ENCODE data around the gene CHST11. TPM values are rescaled to one million over a fixed set of nuclear protein-coding genes. Genes with fewer than 3 reads are reported as not detected.

The CHST11 gene
- total and polyA plus RNA-seq, 9 of the 15 experiments (the other 6 are each of a cell fraction or from before 2014, with no cell fraction given): 2.3 to 38.7 (median 15.0) TPM

DNA sequence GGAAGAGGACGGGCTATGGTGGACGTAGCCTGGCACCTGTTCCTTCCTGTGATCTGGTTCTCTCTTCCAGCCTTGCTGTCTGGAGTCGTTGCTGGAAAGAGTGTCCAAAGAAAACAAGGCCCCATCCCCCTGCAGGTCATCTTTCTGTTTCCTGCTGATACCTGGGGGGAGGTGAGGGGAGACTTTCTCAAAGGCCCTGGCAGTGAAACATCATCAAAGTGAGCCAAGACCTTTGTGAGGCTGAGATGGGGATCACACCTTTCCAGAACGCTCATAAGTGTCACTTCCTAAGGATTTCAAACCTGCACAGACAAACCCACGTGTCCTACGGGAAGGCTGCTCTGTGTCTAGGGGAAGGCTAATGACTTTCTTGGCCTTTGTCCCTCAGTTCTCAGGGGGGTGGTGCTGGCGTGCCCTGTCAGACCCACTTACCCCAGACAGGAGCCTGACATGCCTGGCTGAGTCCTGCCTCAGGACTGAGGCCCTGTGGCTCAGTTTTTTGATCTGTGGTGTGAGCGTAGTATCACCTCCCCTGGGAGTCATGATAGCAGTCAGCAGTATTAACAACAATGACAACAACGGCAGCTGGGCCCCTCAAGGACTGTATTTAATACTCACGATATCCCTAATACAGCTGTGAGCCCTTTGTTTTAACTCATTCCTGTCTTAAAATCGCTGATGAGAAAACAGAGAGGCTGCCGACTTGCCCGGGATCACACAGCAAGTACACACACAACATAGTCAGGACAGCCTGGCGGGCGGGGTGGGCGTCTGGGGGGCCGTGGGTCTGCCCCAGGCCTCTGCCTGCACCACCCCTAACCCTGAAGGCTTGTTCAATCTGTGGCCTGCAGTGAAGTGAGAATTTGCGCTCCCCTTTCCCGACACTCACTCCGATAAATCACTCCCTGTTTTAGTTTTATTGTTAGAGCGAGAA is 266.1 kb downstream of the CHST11 start (continued):
- TF ChIP-seq, protein P1, sequence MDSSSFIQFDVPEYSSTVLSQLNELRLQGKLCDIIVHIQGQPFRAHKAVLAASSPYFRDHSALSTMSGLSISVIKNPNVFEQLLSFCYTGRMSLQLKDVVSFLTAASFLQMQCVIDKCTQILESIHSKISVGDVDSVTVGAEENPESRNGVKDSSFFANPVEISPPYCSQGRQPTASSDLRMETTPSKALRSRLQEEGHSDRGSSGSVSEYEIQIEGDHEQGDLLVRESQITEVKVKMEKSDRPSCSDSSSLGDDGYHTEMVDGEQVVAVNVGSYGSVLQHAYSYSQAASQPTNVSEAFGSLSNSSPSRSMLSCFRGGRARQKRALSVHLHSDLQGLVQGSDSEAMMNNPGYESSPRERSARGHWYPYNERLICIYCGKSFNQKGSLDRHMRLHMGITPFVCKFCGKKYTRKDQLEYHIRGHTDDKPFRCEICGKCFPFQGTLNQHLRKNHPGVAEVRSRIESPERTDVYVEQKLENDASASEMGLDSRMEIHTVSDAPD (CRISPR knock-in tag; IDR thresholded peaks at IDR 0.05): no peak
- TF ChIP-seq THRAP3 (IDR thresholded peaks at IDR 0.05; ENCODE audit: borderline replicate concordance) (no peak), ZNF316 (IDR thresholded peaks at IDR 0.05) (0 out of 2 replicates have a peak, but pooled peaks have one; percentile 3), HNRNPH1 (optimal IDR thresholded peaks at IDR 0.05; ENCODE audit: low read depth, low read length) (no peak), CREB1 (IDR thresholded peaks at IDR 0.05) (peak; percentile 21; the same call in 1 of the 2 replicates), CREB1 (CRISPR knock-in tag; IDR thresholded peaks at IDR 0.05) (no peak), ZNF217 (CRISPR knock-in tag; IDR thresholded peaks at IDR 0.05) (no peak), COPS2 (conservative IDR thresholded peaks at IDR 0.05) (no peak), CBFA2T3 (IDR thresholded peaks at IDR 0.05) (0 out of 2 replicates have a peak, but pooled peaks have one; percentile 16), ADNP (tag; IDR thresholded peaks at IDR 0.05) (peak; percentile 59; the same call in 1 of the 2 replicates), BRD4 (IDR thresholded peaks at IDR 0.05) (no peak), BCOR (IDR thresholded peaks at IDR 0.05) (peak; percentile 81), CBFB (CRISPR knock-in tag; IDR thresholded peaks at IDR 0.05) (no peak), ZNF77 (CRISPR knock-in tag; IDR thresholded peaks at IDR 0.05) (no peak), C11orf30 (IDR thresholded peaks at IDR 0.05; ENCODE audit: low read depth) (no peak), ZFP36 (IDR thresholded peaks at IDR 0.05; ENCODE audit: low read depth, low read length, partially characterized antibody) (peak; percentile 61)
- TF ChIP-seq, protein P2, sequence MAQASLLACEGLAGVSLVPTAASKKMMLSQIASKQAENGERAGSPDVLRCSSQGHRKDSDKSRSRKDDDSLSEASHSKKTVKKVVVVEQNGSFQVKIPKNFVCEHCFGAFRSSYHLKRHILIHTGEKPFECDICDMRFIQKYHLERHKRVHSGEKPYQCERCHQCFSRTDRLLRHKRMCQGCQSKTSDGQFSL (CRISPR knock-in tag; IDR thresholded peaks at IDR 0.05): no peak
- TF ChIP-seq, protein P2 (tag; IDR thresholded peaks at IDR 0.05): no peak
- TF ChIP-seq, protein P3, sequence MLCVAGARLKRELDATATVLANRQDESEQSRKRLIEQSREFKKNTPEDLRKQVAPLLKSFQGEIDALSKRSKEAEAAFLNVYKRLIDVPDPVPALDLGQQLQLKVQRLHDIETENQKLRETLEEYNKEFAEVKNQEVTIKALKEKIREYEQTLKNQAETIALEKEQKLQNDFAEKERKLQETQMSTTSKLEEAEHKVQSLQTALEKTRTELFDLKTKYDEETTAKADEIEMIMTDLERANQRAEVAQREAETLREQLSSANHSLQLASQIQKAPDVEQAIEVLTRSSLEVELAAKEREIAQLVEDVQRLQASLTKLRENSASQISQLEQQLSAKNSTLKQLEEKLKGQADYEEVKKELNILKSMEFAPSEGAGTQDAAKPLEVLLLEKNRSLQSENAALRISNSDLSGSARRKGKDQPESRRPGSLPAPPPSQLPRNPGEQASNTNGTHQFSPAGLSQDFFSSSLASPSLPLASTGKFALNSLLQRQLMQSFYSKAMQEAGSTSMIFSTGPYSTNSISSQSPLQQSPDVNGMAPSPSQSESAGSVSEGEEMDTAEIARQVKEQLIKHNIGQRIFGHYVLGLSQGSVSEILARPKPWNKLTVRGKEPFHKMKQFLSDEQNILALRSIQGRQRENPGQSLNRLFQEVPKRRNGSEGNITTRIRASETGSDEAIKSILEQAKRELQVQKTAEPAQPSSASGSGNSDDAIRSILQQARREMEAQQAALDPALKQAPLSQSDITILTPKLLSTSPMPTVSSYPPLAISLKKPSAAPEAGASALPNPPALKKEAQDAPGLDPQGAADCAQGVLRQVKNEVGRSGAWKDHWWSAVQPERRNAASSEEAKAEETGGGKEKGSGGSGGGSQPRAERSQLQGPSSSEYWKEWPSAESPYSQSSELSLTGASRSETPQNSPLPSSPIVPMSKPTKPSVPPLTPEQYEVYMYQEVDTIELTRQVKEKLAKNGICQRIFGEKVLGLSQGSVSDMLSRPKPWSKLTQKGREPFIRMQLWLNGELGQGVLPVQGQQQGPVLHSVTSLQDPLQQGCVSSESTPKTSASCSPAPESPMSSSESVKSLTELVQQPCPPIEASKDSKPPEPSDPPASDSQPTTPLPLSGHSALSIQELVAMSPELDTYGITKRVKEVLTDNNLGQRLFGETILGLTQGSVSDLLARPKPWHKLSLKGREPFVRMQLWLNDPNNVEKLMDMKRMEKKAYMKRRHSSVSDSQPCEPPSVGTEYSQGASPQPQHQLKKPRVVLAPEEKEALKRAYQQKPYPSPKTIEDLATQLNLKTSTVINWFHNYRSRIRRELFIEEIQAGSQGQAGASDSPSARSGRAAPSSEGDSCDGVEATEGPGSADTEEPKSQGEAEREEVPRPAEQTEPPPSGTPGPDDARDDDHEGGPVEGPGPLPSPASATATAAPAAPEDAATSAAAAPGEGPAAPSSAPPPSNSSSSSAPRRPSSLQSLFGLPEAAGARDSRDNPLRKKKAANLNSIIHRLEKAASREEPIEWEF (CRISPR knock-in tag; IDR thresholded peaks at IDR 0.05): no peak
- TF ChIP-seq, protein P4, sequence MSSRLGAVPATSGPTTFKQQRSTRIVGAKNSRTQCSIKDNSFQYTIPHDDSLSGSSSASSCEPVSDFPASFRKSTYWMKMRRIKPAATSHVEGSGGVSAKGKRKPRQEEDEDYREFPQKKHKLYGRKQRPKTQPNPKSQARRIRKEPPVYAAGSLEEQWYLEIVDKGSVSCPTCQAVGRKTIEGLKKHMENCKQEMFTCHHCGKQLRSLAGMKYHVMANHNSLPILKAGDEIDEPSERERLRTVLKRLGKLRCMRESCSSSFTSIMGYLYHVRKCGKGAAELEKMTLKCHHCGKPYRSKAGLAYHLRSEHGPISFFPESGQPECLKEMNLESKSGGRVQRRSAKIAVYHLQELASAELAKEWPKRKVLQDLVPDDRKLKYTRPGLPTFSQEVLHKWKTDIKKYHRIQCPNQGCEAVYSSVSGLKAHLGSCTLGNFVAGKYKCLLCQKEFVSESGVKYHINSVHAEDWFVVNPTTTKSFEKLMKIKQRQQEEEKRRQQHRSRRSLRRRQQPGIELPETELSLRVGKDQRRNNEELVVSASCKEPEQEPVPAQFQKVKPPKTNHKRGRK (tag; IDR thresholded peaks at IDR 0.05): no peak
